GM19452 (cell line): ENCODE measurements around the gene PHACTR3.
"Not testable (repeated sequence)": the region's sequence is repeated elsewhere in the genome, so short reads cannot be mapped to it uniquely, and the experiment has no call there.

ENCODE experiments used
- ATAC-seq: cut with Tn5 transposase; IDR thresholded peaks from one replicate; pipeline ENCODE4 v1.9.1; 2021; ENCODE audit not compliant: unreplicated experiment

Gene PHACTR3

GRCh38 chr20:59618131-59618530 is 13.8 kb downstream of the PHACTR3 start:
- ATAC-seq, result no peak

- ATAC-seq, result not testable (repeated sequence)
Observed at GRCh38 chr20:59618585-59618984, 14.2 kb downstream of the PHACTR3 start.

- no peak for ATAC-seq
Observed at GRCh38 chr20:59620860-59621505, 16.6 kb downstream of the PHACTR3 start.

GRCh38 chr20:59622496-59622895 is 18.2 kb downstream of the PHACTR3 start:
- ATAC-seq, result no peak

- ATAC-seq, result no peak
Observed at GRCh38 chr20:59623133-59623532, 18.8 kb downstream of the PHACTR3 start.

- ATAC-seq, result no peak
Observed at GRCh38 chr20:59623583-59623982, 19.2 kb downstream of the PHACTR3 start.

- no peak for ATAC-seq
Observed at GRCh38 chr20:59624401-59624800, 20.1 kb downstream of the PHACTR3 start.

- ATAC-seq, result no peak
Observed at GRCh38 chr20:59625214-59625922, 21.0 kb downstream of the PHACTR3 start.

GRCh38 chr20:59627298-59627697 is 23.0 kb downstream of the PHACTR3 start:
- no peak for ATAC-seq

- no peak for ATAC-seq
Observed at GRCh38 chr20:59628171-59628570, 23.8 kb downstream of the PHACTR3 start.

- ATAC-seq, result no peak
Observed at GRCh38 chr20:59629141-59630045, 25.1 kb downstream of the PHACTR3 start.

- ATAC-seq, result no peak
Observed at GRCh38 chr20:59630526-59630925, 26.2 kb downstream of the PHACTR3 start.

GRCh38 chr20:59631751-59632540 is 27.6 kb downstream of the PHACTR3 start:
- no peak for ATAC-seq

GRCh38 chr20:59632541-59633113 is 28.3 kb downstream of the PHACTR3 start:
- no peak for ATAC-seq

GRCh38 chr20:59633656-59634251 is 29.4 kb downstream of the PHACTR3 start:
- no peak for ATAC-seq

- no peak for ATAC-seq
Observed at GRCh38 chr20:59634435-59635005, 30.2 kb downstream of the PHACTR3 start.

- no peak for ATAC-seq
Observed at GRCh38 chr20:59636766-59637370, 32.5 kb downstream of the PHACTR3 start.

- no peak for ATAC-seq
Observed at GRCh38 chr20:59640267-59640666, 35.9 kb downstream of the PHACTR3 start.

GRCh38 chr20:59643615-59644061 is 39.3 kb downstream of the PHACTR3 start:
- ATAC-seq, result no peak
